HL-60 (cell line): ENCODE measurements around the gene LSAMP.

ENCODE experiments used
- CTCF ChIP-seq: IDR thresholded peaks from one replicate; pipeline ENCODE4 v1.5.1; 2011; ENCODE audit warnings: low read length, control low read depth, inconsistent platforms; ENCODE audit not compliant: insufficient read depth
- GABPA ChIP-seq: IDR thresholded peaks from 2 replicates; pipeline ENCODE4 v1.6.1; 2012; ENCODE audit warnings: low read depth
- POLR2AphosphoS5 ChIP-seq: IDR thresholded peaks from 2 replicates; pipeline ENCODE4 v1.6.1; 2012; ENCODE audit warnings: low read depth
- REST ChIP-seq: IDR thresholded peaks from 2 replicates; pipeline ENCODE4 v1.6.1; 2012; ENCODE audit warnings: low read depth; ENCODE audit not compliant: insufficient replicate concordance
- SPI1 ChIP-seq: IDR thresholded peaks from 2 replicates; pipeline ENCODE4 v1.6.1; 2012; ENCODE audit warnings: low read depth, mild to moderate bottlenecking, borderline replicate concordance

DNA sequence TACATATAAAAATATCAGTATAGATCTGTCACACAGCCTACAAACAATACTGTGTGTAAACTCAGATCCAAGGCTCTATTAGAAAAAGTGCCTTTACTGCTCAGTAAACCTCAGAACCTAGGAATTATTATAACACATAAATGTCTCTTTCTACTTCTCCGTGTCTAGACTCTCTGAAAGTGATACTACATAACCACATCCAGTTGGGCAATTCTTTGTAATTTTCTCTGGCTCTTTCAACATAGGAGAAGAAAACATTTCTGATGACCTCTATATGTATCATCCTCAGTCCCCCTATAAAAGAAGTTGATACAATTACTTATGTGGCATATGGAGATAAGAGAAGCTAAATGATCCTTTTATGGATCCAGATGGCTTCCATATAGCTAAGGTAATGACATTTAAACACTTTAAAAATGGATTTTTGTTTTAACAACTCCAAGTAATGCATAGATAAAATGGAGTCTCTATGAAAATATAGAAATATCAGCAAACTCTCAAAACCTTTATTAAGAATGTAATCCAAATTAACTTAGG is 104.5 kb downstream of the LSAMP start:
- no peak for TF ChIP-seq CTCF
- TF ChIP-seq POLR2AphosphoS5, result no peak
- no peak for TF ChIP-seq GABPA
- TF ChIP-seq REST, result no peak
- no peak for TF ChIP-seq SPI1
